Osteoblast (primary cell): ENCODE measurements around the gene OLFM1. TPM values are rescaled to one million over a fixed set of nuclear protein-coding genes. Genes with fewer than 3 reads are reported as not detected.

ENCODE experiments used
- DNase-seq: peaks from one replicate; pipeline ENCODE4 v3.0.0; 2011; ENCODE audit warnings: low spot score, mixed read lengths; ENCODE audit not compliant: insufficient read length; ENCODE audit errors: missing footprints
- H2AFZ ChIP-seq: 2 replicates; pipeline ENCODE4 v1.6.0; 2011; ENCODE audit warnings: mild to moderate bottlenecking, low read length
- H3K27ac ChIP-seq: 2 replicates; pipeline ENCODE4 v1.5.1; 2011; ENCODE audit warnings: mild to moderate bottlenecking, low read depth, low read length, moderate library complexity
- H3K27me3 ChIP-seq: 2 replicates; pipeline ENCODE4 v1.6.0; 2012; ENCODE audit warnings: mild to moderate bottlenecking, control low read depth, inconsistent platforms, low read length, moderate library complexity; ENCODE audit not compliant: insufficient read depth
- H3K36me3 ChIP-seq: 2 replicates; pipeline ENCODE4 v1.5.1; 2011; ENCODE audit warnings: mild to moderate bottlenecking, low read length, control low read depth, moderate library complexity; ENCODE audit not compliant: insufficient read depth
- H3K4me1 ChIP-seq: 2 replicates; pipeline ENCODE4 v1.5.1; 2011; ENCODE audit warnings: mild to moderate bottlenecking, low read length, control low read depth, moderate library complexity; ENCODE audit not compliant: insufficient read depth
- H3K4me2 ChIP-seq: 2 replicates; pipeline ENCODE4 v1.6.0; 2011; ENCODE audit warnings: mild to moderate bottlenecking, low read length; ENCODE audit not compliant: insufficient read depth
- H3K4me3 ChIP-seq: fragments of 200-600 bp; sonication (generic); 3 replicates; pipeline ENCODE4 v1.5.1; 2012; ENCODE audit warnings: mild to moderate bottlenecking, low read length, inconsistent platforms; ENCODE audit not compliant: insufficient read depth
- H3K79me2 ChIP-seq: 2 replicates; pipeline ENCODE4 v1.6.0; 2012; ENCODE audit warnings: mild to moderate bottlenecking, low read length, control low read depth, inconsistent platforms; ENCODE audit not compliant: insufficient read depth
- H3K9me3 ChIP-seq: 2 replicates; pipeline ENCODE4 v1.5.1; 2011; ENCODE audit warnings: low read depth, low read length, control low read depth
- H4K20me1 ChIP-seq: 2 replicates; pipeline ENCODE4 v1.6.0; 2012; ENCODE audit warnings: mild to moderate bottlenecking, low read length, control low read depth; ENCODE audit not compliant: insufficient read depth
- CTCF ChIP-seq: IDR thresholded peaks from 2 replicates; pipeline ENCODE4 v1.5.1; 2011; ENCODE audit warnings: mild to moderate bottlenecking, low read depth, low read length, moderate library complexity; ENCODE audit errors: extremely low read depth
- total RNA-seq: library from RNA; depleted of rRNA; stranded (reverse); fragments of >200 nt; gene quantifications from 2 replicates; pipeline ENCODE4 v1.2.3, GENCODE V29; 2012

Gene OLFM1
- total RNA-seq, 1 donor, result under 0.01 TPM

DNA sequence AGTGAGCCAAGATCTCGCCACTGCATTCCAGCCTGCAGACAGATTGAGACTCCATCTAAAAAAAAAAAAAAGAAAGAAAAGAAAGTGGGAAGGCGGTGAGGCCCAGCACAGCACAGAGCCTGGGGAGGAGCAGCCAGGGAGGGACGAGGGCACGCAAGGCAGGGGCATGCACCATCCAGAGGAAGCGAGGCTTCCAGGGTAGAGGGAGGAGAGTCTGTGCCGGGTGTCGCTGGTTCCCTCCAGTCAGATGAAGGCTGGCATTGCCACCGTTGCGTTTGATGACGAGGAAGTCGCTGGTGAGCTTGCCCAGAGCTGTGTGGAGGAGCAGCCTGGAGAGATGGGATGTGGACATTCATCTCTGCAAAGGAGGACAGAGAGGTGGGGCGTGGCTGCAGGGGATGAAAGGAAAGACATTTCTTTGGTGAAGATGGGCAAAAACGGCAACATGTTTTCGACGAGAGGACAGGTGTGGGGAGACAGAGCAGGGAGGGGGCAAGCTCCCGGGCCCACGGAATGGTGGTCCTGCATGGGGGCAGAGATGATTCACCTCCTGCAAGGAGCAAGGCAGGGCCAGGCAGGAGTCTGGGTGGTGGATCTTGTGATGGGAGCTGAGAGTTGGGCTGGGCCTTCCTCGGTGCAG, 18.6 kb upstream of the OLFM1 start:
- Histone ChIP-seq H3K9me3 (no peaks in the 10 kb centered on the region), H3K27me3 (peaks cover 2% of the 10 kb centered on the region), H3K36me3 (no peaks in the 10 kb centered on the region), H4K20me1 (no peaks in the 10 kb centered on the region), H3K27ac (no peak overlapping the region), H3K4me2 (no peak overlapping the region), H2AFZ (no peak overlapping the region), H3K4me1 (no peaks in the 10 kb centered on the region), H3K4me3 (no peak overlapping the region), H3K79me2 (no peaks in the 10 kb centered on the region)
- DNase-seq, result peak; percentile 45
- no peak for TF ChIP-seq CTCF

DNA sequence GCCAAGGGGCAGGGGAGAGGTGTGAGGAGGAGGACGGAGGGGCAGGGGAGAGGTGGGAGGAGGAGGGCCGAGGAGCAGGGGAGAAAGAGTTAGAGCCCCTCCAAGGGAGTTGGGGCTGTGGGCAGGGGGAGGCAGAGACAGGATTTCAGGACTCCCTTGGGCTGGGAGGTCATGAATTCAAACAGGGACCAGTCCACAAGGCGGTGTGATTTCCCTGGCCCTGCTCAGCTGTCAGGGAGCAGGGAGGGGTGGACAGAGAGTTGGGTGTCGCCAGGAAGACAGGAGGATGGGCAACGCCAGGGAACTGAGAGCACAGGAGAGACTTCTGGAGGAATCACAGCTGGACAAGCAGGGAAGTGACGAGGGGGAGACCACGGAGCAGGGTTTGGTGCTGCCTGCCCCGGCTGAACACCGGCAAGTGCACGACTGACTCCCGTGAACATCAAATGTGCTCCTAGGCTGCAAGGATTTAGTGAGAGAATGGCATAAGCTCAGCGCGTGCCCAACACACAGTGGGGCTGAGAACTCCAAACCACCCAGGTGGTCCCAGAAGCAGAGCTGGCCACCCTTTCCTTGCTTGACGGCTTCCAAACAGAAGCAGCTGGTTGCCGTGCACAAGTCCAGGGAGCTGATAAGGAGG, 17.8 kb upstream of the OLFM1 start:
- peaks cover 2% of the 10 kb centered on the region for H3K27me3 ChIP-seq
- DNase-seq, result peak; percentile 41
- TF ChIP-seq CTCF, result no peak

DNA sequence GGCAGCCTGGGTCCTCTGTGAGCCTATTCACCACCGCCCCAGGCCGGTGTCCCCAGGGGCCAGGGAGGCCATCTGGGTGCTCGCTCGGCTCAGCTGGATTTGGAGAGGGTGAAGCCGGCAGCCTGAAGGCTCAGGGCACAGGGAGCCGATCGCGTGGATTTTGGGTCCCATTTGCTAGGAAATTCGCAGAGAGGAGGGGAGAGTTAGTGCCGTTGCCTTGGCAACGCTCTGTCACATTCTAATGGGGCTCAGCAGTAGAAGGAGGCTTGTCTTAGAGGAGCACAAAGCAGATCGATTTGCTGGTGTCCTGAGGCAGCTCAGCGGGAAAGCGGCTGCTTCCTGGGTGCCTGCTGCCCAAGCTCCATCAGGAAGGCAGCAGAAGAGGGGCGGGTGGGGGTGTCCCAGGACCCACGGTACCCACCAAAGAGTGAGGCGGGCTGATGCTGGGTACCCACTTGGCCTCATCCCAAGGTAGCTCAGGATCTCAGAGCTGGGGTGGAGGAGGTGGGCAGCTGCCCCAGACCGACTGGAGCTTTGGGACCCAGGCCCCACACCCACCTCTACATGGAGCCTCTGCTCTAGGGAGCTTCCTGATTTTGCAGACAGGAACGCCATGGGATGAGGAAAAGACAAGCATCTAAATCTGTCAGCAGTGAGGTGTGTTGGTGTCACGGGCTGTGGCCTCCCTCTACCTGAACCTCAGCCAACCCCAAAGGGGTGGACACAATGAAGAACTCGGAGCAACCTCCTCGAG, 17.1 kb upstream of the OLFM1 start:
- H3K36me3 ChIP-seq, result no peaks in the 10 kb centered on the region
- H3K4me2 ChIP-seq, result no peak overlapping the region
- no peak overlapping the region for H3K27ac ChIP-seq
- no peaks in the 10 kb centered on the region for H3K79me2 ChIP-seq
- no peaks in the 10 kb centered on the region for H3K9me3 ChIP-seq
- no peak overlapping the region for H2AFZ ChIP-seq
- no peaks in the 10 kb centered on the region for H4K20me1 ChIP-seq
- H3K27me3 ChIP-seq, result peaks cover 2% of the 10 kb centered on the region
- no peaks in the 10 kb centered on the region for H3K4me1 ChIP-seq
- no peak overlapping the region for H3K4me3 ChIP-seq
- TF ChIP-seq CTCF, result no peak
- peak; percentile 59 for DNase-seq

More for the DNA sequence above, 17.8 kb upstream of the OLFM1 start:
- H3K4me1 ChIP-seq, result no peaks in the 10 kb centered on the region
- H3K36me3 ChIP-seq, result no peaks in the 10 kb centered on the region
- no peaks in the 10 kb centered on the region for H4K20me1 ChIP-seq
- no peak overlapping the region for H3K4me3 ChIP-seq
- H3K27ac ChIP-seq, result no peak overlapping the region
- H3K79me2 ChIP-seq, result no peaks in the 10 kb centered on the region
- no peak overlapping the region for H3K4me2 ChIP-seq
- no peaks in the 10 kb centered on the region for H3K9me3 ChIP-seq
- H2AFZ ChIP-seq, result no peak overlapping the region
